Measurements from ENCODE around the gene NR2E1.

Gene NR2E1

DNA sequence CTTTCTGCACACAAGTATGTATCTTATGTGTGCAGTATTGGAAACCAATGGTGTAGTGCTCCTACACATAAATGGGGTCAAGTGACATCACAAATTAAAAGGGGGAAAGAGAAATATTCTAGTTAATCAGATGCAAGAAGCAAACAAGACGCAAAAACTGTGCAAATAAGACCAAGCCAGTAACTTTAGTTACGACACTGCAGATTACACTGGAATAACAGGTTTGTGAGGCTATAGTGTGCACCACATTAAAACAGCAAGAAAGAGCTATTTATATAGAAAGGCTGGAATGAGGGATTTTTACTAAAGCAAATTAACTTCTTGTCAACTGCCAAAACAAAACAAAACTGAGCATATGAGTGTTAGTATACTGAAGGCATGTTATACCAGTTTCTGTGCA lies 45.8 kb downstream of the NR2E1 start:
- DNase-seq (ENCODE audit: low spot score) = no peak

DNA sequence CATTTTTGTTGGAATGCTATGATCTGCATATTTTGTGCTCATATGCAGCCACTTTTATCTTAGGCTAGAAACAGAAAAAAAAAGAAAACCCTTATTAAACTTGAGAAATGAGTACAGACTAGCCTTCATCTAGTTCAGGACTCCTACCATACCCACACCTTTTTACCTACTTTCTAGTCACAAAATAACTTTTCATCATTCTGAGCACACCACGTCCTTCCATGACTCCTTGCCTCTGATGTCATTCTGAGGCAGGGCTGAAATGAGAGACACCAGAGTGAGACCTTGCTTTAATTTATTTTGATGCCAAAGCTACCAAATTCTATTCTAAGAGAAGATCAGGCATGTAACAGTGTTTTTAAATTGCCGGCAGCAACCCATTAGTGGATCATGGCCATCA lies 56.2 kb downstream of the NR2E1 start:
- DNase-seq (ENCODE audit: low spot score) = no peak

DNA sequence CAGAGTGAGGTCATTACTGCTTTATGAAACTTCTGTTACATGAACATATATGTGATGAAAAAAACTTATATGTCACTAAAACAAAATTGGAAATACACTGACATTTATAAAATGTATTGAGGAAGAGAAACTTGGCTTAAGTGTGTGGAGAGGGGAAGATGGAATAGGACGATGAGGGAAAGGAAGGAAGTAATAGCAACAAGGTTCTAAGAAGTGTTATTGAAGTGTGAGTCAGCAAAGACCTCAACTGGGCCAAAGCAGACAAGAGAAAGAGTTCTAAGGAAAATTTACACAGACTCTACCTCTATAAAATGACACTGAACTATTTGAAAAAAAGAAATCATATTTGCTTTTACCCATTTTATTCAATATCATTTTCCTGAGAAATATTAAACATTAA lies 56.7 kb downstream of the NR2E1 start:
- DNase-seq (ENCODE audit: low spot score) = no peak

DNA sequence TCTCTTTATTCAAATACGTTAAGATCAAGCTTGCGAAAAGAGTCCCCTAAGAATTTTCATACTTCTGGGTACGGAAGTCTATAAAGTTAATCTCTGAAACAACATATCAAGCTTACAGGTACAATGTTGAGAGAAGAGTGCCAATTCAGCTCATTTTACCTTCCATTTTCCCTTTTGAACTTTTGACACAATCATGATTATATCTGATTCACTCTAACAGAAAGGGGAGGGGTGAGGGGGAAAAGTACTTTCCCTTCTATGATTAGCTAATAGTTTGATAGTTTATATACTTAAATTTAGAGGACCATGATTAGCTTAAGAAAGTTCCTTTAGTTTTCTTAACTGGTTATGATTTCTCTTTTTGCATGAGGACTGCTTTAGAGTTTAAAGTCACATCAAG lies 61.5 kb downstream of the NR2E1 start:
- no peak for DNase-seq (ENCODE audit: low spot score)

DNA sequence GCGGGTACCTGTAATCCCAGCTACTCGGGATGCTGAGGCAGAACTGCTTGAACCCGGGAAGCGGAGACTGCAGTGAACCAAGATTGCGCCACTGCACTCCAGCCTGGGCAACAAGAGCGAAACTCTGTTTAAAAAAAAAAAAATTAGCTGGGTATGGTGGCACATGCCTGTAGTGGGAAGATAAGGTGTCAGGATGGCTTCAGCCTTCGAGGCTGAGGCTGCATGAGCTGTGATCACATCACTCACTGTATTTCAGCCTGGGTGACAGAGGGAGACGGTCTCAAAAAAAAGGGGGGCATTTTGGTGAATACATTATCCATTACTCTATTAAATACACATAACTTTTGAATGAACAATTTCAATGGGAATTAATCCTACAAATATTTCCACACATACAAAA lies 62.6 kb downstream of the NR2E1 start:
- DNase-seq (ENCODE audit: low spot score) = no peak

DNA sequence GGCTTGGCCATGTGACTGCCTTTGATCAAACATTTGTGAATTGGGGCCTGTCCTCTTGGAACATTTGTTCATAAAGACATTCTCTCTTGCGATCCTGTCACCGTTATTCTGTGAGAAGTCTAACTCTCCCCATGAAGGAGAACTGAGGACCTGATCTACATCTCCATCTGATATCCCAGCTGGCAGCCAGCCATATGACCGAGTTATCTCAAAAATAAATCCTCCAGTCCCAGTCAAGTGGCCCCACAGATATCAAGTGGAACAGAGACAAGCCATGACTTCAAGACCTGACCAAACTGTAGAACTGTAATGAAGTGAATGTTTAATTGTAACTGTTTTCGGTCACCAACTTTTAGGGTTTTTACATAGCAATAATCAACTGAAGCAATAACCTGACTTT lies 69.3 kb downstream of the NR2E1 start:
- no peak for DNase-seq (ENCODE audit: low spot score)

DNA sequence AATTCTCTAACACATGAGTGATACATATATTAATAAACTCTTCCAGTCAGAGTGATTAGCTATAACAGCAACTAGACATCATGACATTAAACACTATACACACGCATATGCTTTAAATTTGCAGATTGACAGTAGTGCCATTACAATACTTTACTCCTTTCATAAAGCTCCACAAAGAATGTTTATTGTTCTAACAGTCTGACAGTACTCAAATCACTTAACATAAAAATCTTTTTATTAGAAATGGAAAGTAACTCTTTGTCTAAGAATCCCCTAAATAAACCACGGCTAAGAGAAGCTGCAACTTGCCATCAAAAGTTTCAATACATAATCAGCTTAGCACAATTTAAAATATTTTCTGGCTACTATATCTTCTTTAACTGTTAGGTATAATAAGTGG lies 71.0 kb downstream of the NR2E1 start:
- DNase-seq (ENCODE audit: low spot score) = no peak

DNA sequence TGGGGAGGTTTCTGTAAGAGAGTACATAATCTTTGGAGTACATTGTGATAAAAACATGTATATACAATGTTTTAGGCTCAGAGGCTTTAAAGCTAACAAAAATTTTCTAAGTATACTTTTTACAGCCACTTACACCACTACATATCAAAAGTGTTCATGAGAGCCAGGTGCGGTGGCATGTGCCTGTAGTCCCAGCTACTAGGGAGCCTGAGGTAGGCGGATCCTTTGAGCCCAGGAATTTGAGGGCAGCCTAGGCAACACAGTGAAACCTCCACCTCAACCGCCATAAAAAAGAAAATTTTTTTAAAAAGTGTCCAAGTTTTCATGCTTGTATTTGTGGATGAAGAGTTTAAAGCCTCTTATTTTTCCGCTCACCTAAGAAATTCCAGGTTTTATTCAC lies 72.5 kb downstream of the NR2E1 start:
- DNase-seq (ENCODE audit: low spot score) = no peak
